Measurements from ENCODE around the gene HDHD5.

The HDHD5 gene

GRCh38 chr22:17101475-17102296 lies 57.4 kb downstream of the HDHD5 start:
- DNase-seq (ENCODE audit: extremely low read depth, low read depth): no peak
- TF ChIP-seq CTCF (IDR thresholded peaks at IDR 0.05; ENCODE audit: low read depth, low read length, missing control alignments): no peak
- no peak overlapping the region for H3K4me3 ChIP-seq (replicated peaks; ENCODE audit: low read depth, low read length)

DNA sequence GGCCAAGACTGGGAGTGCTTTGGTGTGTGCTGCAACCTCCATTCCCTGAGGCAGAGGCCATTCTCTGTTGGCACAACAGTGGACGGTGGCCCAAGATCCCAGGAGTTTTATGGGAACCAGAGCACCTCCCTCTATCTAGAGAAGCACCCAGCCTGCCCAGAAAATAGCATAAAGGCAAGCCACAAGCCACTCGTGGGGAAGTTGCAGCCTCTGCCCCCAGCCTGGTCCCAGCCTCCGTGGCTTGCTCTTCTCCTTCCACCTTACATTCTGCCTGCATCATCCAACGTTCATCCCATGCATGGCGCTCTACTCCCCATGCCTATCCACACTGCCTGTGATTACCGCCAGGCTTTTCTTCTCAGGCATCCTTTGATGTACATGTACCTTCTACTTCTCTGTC lies 58.5 kb downstream of the HDHD5 start:
- DNase-seq (ENCODE audit: extremely low read depth, low read depth): no peak
- no peak for TF ChIP-seq CTCF (IDR thresholded peaks at IDR 0.05; ENCODE audit: low read depth, low read length, missing control alignments)
- H3K4me3 ChIP-seq (replicated peaks; ENCODE audit: low read depth, low read length): no peak overlapping the region

DNA sequence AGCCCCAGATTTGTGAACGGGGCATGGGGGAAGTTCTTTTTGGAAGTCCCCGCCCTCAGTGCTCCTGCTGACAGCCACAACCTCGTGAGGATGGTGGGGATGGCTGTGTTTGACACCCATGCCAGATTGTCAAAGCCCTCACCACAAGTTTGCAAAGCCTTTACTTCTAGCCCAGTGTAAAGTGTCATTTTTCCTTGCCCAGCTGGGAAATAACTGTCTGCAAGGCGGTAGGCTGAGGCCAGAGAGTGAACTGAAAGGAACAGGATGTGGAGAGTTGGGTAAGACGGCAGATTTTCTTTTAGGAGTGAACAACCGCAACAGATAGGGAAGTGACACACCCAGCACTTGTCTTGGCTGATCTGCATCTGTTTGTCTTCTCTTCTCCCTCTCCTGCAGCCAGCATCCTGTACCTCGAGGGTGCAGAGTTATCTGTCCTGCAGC lies 60.7 kb downstream of the HDHD5 start:
- DNase-seq (ENCODE audit: extremely low read depth, low read depth): no peak
- H3K4me3 ChIP-seq (replicated peaks; ENCODE audit: low read depth, low read length): no peak overlapping the region

GRCh38 chr22:17097701-17098100 lies 61.4 kb downstream of the HDHD5 start:
- no peak overlapping the region for H3K4me3 ChIP-seq (replicated peaks; ENCODE audit: low read depth, low read length)
- DNase-seq (ENCODE audit: extremely low read depth, low read depth): no peak
- TF ChIP-seq CTCF (IDR thresholded peaks at IDR 0.05; ENCODE audit: low read depth, low read length, missing control alignments): no peak

More for the DNA sequence above, 60.7 kb downstream of the HDHD5 start:
- TF ChIP-seq CTCF (IDR thresholded peaks at IDR 0.05; ENCODE audit: low read depth, low read length, missing control alignments): no peak

- DNase-seq (ENCODE audit: extremely low read depth, low read depth): no peak
- no peak for TF ChIP-seq CTCF (IDR thresholded peaks at IDR 0.05; ENCODE audit: low read depth, low read length, missing control alignments)
- no peak overlapping the region for H3K4me3 ChIP-seq (replicated peaks; ENCODE audit: low read depth, low read length)
Observed at GRCh38 chr22:17097062-17097461, 62.0 kb downstream of the HDHD5 start.

DNA sequence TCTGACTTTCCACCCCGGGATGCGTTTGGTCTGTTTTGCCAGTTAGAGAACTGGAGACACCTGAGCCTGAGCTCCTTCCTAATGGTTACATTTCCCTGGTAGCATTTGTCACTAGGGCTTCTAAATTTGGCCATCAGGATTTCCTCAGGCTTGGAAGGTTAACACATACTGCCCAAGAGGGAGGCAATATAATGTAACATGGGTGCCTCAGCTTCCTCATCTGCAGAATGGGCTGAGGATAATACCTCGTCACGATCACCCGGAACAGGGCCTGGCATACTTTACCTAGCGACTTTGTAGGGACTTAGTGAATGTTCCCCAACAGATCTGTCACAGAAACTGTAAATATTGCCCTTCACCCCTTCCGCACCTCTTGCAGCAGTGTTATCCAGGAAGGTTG lies 63.0 kb downstream of the HDHD5 start:
- TF ChIP-seq CTCF (IDR thresholded peaks at IDR 0.05; ENCODE audit: low read depth, low read length, missing control alignments): no peak
- no peak for DNase-seq (ENCODE audit: extremely low read depth, low read depth)
- no peak overlapping the region for H3K4me3 ChIP-seq (replicated peaks; ENCODE audit: low read depth, low read length)
